ENCODE data around the gene MED4.
A peak's percentile ranks its signal among the peaks of the same experiment; 100 is the strongest.

The MED4 gene

GRCh38 chr13:48097793-48098192, 2.9 kb upstream of the MED4 start:
- CTCF ChIA-PET = interaction anchor here (0.6 to 1.2 kb wide), 2 partner anchors 10 to 1596 kb away, joined by 3 to 5 read pairs; no protein-coding TSS in a partner anchor
- DNase-seq (ENCODE audit: extremely low spot score) = no peak
- TF ChIP-seq, protein P1, sequence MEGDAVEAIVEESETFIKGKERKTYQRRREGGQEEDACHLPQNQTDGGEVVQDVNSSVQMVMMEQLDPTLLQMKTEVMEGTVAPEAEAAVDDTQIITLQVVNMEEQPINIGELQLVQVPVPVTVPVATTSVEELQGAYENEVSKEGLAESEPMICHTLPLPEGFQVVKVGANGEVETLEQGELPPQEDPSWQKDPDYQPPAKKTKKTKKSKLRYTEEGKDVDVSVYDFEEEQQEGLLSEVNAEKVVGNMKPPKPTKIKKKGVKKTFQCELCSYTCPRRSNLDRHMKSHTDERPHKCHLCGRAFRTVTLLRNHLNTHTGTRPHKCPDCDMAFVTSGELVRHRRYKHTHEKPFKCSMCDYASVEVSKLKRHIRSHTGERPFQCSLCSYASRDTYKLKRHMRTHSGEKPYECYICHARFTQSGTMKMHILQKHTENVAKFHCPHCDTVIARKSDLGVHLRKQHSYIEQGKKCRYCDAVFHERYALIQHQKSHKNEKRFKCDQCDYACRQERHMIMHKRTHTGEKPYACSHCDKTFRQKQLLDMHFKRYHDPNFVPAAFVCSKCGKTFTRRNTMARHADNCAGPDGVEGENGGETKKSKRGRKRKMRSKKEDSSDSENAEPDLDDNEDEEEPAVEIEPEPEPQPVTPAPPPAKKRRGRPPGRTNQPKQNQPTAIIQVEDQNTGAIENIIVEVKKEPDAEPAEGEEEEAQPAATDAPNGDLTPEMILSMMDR (IDR thresholded peaks at IDR 0.05; ENCODE audit: control extremely low read depth, extremely low read depth, low read depth, missing control alignments) = no peak
- POLR2A ChIA-PET = no interaction called here

GRCh38 chr13:48096670-48097069, 1.8 kb upstream of the MED4 start:
- ChIA-PET POLR2A (no interaction called here), CTCF (no interaction called here)
- DNase-seq (ENCODE audit: extremely low spot score) = no peak
- TF ChIP-seq, protein P1 (IDR thresholded peaks at IDR 0.05; ENCODE audit: control extremely low read depth, extremely low read depth, low read depth, missing control alignments) = no peak

DNA sequence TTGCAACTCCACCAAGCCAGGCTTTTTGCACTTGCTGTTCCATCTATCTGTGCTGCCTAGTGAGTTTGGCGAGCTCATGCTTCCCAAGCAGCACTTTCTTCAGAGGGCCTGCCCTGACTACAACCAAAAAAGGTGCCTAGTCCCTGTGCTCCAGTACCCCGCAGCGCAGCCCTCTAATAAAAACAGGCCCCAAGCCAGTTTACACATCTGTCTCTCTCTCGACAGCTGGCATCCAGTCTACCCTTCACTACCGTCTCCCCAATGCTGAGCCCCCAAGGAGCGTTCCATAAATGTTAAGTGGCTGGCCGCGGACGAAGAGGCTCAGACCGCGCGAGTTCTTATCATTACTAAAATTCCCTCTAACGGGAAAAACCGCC, 512 bp downstream of the MED4 start:
- peak; percentile 13 for DNase-seq (ENCODE audit: extremely low spot score)
- POLR2A ChIA-PET = no interaction called here
- TF ChIP-seq, protein P1 (IDR thresholded peaks at IDR 0.05; ENCODE audit: control extremely low read depth, extremely low read depth, low read depth, missing control alignments) = no peak
- CTCF ChIA-PET = interaction anchor here (1.0 to 4.1 kb wide), 20 partner anchors 10 to 1279 kb away, joined by 3 to 29 read pairs (median 4); partner anchors contain the start of gene NUDT15

- CTCF ChIA-PET = interaction anchor here (1.0 to 4.1 kb wide), 8 partner anchors 10 to 55 kb away, joined by 3 to 29 read pairs (median 6); partner anchors contain the start of gene NUDT15
- POLR2A ChIA-PET = no interaction called here
- no peak for DNase-seq (ENCODE audit: extremely low spot score)
- TF ChIP-seq, protein P1 (IDR thresholded peaks at IDR 0.05; ENCODE audit: control extremely low read depth, extremely low read depth, low read depth, missing control alignments) = no peak
Measured at GRCh38 chr13:48093588-48093987, 1.3 kb downstream of the MED4 start.

DNA sequence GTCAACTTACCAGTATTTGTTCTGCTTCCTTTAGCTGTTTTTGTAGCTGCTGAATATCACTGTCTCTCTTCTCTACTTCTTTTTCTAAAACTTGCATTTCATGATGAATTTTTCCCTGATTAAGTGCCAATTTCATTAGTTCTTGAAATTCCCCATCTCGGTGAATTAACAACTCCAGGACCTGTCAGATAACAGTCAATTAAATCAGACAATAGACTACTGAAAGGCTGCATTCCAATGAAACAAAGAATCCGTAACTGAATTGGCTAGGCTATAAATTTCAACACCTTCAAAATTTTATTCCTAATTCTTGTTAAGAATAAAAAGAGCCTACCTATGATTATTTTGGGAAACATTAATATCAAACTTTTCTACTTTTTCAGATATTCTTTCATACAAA, 8.6 kb downstream of the MED4 start:
- ChIA-PET POLR2A (no interaction called here), CTCF (no interaction called here)
- TF ChIP-seq, protein P1 (IDR thresholded peaks at IDR 0.05; ENCODE audit: control extremely low read depth, extremely low read depth, low read depth, missing control alignments) = no peak
- no peak for DNase-seq (ENCODE audit: extremely low spot score)

DNA sequence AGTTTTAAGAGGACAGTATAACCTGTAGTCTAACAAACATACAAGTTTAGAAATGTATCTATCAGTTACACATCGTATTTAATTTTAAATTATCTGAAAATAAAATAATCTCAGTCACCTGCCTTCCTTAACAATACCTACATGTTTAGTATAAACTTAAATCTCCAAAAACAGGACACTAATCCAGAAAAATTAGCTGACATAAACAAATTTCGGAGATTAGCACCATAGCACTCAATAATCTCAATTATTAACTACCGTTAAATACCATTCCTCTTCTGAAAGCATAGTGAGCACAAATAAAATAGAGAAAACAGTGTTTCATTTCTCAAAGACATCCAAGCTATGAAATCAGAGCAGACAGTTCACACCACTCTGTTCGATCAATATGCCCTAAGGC, 13.2 kb downstream of the MED4 start:
- ChIA-PET POLR2A (no interaction called here), CTCF (interaction anchor here (1.0 to 1.4 kb wide), 3 partner anchors 10 to 44 kb away, joined by 3 to 7 read pairs (median 4); partner anchors contain the start of gene NUDT15)
- TF ChIP-seq, protein P1 (IDR thresholded peaks at IDR 0.05; ENCODE audit: control extremely low read depth, extremely low read depth, low read depth, missing control alignments) = no peak
- DNase-seq (ENCODE audit: extremely low spot score) = no peak
